Activated CD4-positive, alpha-beta T cell treated with anti-CD3 and anti-CD28 coated beads for 48 hours (primary cell): ENCODE data around the gene ZSWIM1.
A peak's percentile ranks its signal among the peaks of the same experiment; 100 is the strongest.

Experiments used
- DNase-seq: peaks from one replicate; pipeline ENCODE4 v3.0.0-alpha.2; 2020

The ZSWIM1 gene

DNA sequence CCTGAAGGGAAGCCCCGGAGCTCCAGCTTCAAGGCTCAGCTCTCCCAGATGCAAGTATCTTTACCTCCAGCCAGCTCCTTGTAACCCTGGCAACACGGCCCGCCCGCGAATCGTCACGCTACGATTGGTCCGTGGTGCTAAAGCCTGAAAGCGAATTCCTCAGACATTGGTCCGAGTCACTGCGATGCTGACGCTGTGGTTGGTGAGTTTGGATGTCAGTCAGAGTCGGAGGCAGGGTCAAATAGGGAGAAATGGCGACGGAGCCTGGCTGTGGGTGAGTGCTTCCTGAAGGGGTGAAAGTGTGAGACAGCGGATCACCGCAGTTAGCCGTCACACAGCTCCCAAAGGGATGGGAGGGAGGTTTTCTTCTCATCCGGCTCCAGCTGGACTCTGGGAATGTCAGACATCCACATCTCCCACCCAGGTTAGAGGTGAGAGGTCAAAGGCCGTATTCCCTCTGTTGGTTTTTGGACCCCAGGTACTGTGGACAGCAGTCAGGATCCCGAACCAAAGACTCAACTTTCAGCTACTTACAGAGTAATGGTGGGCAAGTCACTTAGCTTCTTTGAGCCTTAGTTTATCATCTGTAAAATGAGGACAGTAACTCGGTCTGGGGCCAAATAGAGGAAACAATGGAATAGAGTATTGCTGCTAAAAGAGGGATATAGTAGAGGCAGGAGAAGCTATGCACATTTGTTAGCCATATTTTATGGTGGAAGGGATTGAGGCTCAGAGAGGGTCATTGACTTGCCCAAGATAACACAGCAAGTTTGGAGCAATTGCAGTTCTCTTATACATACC, at the start of gene ZSWIM1:
Gene ZSWIM1 (plus strand): TSS at position 240 of the 801 bp plus-strand sequence. CDS start 1,366 bp downstream, outside the sequence.
- DNase-seq: peak; percentile 100

DNA sequence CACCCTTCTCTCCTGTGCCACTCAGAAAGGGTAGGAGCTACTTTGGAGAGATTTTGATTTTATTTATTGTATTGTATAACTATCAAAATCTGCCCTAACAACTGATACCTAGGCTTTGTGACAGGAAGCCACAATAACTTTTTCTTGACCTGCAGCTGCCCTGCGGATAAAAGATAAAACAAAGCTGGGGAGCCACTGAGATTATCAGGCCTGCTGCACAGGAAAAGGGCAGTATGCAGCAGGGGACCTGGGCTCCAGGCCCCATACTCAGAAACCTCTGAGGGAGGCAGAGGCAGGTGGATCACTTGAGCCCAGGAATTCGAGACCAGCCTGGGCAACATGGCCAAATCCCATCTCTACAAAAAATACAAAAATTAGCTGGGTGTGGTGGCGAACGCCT, 48.4 kb upstream of the ZSWIM1 start:
- no peak for DNase-seq

DNA sequence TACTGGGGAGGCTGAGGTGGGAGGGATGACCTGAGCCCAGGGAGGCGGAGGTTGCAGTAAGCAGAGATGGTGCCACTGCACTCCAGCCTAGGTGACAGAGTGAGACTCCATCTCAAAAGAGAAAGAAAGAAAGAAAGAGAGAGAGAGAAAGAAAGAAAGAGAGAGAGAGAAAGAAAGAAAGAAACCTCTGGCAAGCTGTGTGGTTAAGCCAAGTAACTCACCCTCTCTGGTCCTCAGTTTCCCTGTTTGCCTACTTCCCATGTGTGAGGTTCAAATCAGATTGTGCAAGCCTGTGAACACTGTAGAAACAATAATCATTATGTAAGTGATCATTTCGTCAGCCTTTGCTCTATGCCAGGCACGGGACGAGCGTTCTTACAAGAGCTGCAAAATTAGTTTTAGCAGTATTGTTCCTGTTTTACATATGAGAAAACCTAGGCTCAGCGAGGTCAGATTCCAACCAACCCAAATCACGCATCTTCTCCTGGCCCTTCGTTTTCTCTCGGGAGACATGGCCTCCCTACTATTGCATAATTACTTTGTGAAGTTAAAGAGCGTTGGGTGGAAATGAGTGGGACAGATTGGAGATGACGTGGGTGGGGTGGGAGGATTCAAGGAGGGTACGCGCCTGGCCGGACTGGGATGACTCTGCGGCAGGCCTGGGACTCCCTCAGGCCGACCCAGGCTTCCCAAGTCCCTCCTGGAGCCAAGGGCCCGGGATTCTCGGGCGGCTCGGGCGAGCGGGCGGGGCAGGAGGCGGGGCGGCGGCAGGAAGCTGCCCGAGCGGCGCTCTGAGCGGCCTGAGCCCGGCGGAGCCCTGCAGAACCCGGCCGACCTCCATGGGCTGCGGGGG, 47.8 kb upstream of the ZSWIM1 start, which contains the start of gene SNX21:
Gene SNX21 (plus strand): TSS at position 770 of the 853 bp plus-strand sequence. CDS start 121 bp downstream, outside the sequence.
- peak; percentile 32 for DNase-seq

DNA sequence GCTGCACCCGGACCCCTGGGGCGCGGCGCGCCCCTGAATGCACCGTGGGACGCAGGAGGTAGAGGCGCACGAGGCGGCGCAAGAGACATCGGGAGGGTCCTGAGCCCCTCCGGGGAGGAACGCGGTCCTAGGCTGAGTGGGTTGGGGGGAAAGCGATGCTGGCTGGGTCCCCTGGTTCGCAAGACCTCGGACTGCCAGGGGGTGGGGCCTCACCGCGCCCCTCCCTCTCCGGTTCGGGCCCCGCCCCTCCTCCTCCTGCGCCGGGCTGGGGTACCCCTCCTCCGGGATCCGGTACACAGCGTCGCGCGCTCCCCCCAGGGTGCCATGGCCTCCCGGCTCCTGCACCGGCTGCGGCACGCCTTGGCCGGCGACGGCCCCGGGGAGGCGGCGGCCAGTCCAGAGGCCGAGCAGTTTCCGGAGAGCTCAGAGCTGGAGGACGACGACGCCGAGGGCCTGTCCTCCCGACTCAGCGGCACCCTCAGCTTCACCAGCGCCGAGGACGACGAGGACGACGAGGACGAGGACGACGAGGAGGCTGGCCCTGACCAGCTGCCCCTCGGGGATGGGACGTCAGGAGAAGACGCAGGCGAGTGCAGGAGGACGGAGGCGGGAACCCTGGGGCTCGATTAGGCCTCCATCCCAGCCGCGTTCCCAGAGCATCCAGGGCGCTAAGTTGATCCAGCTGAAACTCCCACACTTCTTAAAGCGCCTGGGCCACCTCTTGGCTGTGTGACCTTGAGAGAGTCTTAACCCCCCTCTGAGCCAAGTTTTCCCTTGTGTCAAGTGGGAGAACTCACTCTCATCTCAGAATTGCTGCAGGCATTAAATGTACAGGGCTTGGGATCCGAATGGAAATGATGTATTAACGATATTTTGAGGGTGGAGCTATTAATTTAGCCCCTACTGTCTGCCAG, 46.9 kb upstream of the ZSWIM1 start:
- DNase-seq: peak; percentile 54

DNA sequence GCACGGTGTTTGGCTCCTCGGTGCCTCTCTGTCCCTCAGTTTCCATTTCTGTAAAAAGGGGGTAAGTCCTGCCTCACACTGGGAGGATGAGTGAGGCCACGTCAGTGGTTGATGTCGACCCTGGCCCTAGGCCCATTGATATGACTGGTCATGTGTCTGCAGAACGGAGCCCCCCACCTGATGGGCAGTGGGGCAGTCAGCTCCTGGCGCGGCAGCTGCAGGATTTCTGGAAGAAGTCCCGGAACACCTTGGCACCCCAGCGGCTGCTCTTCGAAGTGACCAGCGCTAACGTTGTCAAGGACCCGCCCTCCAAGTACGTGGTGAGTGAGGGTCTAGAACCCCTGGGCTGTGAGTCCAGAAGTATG, 46.2 kb upstream of the ZSWIM1 start:
- DNase-seq: no peak

DNA sequence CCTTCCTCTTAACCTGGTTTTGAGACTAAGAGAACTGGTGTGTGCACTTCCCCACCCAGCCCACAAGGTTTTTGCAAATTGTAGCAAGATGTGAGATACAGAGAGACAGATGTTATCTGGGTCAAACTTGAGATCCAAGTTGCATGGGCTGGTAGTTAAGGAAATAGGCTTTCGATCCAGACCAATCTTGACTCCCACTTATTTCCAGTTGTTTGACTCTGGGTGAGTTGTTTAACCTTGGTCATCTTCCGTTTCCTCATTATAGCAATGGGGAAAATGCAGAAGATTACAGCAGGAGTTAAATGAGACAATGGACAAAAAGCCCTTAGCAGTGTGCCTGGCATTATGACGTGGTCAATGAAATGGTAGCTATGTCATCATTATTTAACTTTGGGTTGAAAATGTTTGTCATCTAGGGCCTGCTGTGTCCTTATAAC, 45.7 kb upstream of the ZSWIM1 start:
- no peak for DNase-seq

DNA sequence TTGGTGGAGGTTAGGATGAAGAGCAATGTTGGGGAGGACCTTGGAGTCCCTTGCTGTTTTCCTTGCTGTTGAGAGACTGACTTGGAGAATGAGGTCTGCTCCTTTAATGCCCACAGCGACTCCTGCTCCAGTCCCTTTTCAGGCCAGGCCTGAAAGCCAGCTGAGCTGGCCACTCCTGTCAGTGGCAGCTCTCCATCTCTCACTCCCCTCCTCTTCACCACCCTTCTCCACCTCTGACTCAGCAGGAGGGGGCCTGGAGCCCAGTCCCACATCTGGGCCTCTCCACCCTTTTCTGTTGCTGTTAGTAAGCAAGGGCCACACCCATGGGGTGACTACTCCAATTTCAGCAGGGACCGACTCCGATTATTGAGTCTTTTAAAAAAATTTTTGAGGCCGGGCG, 45.2 kb upstream of the ZSWIM1 start:
- no peak for DNase-seq

DNA sequence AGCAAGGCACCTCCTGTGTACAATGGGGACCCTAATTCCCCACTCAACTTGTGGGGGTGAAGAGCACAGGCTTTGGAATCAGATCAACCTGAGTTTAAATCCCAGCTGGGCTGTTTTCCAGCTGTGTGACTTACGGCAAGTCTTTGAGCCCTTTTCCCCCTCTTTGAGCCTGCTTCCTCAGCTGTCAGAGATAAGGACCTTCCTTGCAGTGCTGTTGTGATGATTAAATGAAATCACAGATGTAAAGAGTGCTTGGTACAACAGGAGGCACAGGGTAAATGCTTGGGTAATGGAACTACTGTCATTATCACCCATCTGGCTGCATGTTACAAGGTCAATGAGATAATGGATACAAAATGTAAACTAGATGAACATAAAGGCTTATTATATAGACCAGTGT, 44.2 kb upstream of the ZSWIM1 start:
- DNase-seq: no peak

DNA sequence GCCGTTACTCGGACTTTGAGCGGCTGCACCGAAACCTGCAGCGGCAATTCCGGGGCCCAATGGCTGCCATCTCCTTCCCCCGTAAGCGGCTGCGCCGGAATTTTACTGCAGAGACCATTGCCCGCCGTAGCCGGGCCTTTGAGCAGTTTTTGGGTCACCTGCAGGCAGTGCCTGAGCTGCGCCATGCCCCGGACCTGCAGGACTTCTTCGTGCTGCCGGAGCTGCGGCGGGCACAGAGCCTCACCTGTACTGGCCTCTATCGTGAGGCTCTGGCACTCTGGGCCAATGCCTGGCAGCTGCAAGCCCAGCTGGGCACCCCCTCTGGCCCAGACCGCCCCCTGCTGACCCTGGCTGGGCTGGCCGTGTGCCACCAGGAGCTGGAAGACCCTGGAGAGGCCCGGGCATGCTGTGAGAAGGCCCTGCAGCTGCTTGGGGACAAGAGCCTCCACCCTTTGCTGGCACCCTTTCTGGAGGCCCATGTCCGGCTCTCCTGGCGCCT, 40.3 kb upstream of the ZSWIM1 start:
- no peak for DNase-seq

DNA sequence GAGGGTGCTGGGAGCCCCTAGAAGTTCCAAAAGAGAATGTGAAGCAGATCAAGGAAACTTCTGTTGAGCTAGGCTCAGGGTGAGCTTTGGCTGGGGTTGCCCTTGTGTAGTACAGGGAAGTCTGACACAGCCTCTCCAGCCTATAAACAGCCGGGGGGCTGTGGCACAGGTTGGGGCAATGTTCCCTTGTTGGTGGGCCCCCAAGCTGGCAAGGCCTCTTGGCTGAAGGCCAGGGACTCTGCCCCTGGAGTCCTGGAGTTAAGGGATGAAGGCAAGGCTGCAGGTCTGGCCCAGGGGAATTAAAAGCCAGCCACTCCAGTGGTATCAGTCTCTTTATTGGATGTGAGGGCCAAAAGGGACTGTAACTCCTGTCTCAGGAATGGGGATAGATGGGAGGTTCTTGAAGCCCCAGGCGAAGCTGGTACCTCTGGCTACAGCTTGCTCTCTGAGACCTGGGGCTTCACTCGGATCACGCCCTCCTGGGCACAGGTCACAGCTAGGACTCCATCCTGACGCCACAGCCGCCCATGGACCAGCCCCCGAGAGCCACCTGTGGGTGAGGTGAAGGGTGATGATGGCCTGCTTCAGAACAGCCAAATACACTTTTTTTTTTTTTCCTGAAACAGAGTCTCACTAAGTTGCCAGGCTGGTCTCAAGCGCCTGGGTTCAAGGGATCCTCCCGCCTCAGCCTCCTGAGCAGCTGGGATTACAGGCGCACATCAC, 39.5 kb upstream of the ZSWIM1 start:
- DNase-seq: no peak

DNA sequence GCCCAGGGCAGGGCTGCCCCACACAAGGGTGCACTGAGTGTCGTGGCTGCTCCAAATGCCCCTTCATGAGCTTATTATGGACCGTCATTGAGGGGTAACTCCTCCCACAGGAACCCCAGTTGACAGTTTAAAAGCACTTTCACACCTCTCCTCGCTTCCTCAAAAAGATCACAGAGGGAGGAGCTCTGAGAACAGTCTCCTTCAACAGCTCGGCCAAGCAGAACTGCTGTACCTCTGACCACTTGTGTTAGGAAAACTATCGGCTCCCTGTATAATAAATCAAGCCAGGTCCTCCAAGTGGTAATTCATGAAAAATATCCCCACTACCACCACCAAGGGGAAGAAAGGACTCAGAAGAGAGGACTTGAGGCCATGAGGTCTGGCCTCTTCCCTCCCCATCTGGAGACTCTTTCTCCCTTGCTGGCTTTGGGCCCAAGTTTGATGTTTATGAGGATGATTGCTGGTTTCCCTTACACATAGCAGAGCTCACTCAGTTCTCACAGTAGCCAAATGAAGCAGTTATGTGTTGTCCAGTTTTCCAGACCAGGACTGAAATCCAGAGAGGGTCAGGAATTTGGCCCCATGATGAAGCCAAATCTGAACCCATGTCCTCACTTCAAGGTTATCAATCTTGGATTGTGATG, 38.7 kb upstream of the ZSWIM1 start:
- no peak for DNase-seq

DNA sequence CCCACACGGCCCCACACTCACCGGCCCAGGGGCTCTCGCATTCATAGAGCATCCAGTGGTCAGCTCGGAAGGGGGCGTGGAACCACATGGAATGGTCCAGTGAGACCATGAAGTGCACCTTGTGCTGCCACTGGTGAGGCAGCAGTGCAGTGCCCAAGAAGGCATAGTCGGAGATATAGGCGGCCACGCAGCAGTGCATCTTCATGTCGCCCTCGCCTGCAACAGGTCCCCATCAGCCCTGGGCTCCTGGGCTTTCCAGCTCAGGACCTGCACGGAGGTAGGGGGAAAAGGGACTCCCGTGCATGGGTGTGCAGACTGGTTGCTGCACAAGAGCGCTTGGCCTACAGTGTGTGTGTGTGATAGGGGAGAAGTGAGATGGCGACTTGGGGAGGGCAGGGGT, 37.5 kb upstream of the ZSWIM1 start:
- DNase-seq: no peak

DNA sequence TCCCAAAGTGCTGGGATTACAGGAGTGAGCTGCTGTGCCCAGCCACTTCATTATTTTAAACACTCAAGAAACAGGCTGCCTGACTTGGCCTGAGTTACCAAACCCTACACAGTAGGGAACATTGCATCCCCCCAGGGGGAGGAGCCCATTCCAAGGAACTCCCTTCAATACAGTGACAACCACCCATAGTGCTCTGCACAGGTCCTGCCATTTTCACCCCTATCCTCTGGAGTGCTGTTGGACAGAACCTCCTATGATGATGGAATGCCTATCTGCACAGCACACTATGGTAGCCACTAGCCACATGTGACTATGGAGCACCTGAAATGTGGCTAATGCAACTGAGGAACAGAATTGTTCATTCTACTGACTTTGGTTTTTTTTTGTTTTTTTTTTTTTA, 35.6 kb upstream of the ZSWIM1 start:
- no peak for DNase-seq

DNA sequence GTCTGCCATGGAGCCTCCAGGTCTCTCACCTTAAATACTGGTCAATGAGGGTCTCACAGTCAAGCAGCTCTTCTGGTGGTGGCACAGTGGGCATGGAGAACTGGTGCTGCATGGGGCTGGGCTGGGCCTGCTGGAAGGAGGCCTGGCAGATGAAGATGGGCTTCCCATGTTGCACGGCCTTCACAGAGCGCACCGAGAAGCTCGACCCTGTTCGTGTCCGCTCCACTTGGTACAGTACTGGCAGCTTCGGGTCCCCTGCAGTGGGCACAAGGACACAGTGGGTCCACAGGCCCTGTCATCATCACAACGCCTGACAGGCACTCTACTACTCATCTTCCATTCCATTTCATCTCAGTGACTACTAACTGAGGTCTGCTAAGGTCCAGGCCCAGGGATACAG, 32.6 kb upstream of the ZSWIM1 start:
- DNase-seq: no peak

DNA sequence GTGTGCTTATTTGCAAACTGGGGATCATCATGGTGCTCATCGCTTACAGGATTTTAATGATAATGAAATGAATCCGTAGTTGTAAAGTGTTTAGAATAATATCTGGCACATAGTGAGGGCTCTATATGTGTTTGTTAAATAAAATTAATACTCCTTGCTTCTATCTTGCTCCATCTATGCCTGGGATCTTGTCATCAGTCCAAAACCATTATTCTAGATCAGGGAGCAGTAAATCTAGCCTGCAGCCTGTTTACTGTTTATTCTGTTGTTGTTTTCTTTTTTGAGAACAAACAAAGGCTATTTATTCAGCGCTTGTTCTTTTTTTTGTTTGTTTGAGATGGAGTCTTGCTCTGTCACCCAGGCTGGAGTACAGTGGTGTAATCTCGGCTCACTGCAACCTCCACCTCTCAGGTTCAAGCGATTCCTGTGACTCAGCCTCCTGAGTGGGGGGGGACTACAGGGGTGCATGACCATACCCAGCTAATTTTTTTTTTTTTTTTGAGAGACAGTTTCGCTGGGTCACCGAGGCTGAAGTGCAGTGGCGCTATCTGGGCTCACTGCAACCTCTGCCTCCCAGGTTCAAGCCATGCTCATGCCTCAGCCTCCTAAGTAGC, 32.0 kb upstream of the ZSWIM1 start:
- DNase-seq: no peak

DNA sequence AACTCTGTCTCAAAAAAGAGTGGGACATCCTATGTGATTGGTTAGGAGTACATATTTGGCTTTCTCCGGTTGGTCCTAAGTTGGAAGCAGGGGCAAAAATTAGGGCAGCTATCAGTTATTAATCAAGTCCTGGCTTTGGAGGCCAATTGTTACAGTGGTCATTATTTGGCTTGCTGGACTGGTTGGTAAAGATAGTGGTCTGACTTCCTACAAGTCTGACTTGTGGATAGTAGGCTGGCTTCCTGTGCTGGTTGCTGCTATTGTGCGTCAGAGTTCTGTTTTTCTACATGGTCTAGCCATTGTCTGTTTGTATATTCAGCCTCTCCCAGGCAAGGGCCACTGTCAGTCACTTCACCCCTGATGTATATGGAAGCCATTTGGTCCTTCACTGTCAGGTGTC, 30.8 kb upstream of the ZSWIM1 start:
- DNase-seq: no peak

DNA sequence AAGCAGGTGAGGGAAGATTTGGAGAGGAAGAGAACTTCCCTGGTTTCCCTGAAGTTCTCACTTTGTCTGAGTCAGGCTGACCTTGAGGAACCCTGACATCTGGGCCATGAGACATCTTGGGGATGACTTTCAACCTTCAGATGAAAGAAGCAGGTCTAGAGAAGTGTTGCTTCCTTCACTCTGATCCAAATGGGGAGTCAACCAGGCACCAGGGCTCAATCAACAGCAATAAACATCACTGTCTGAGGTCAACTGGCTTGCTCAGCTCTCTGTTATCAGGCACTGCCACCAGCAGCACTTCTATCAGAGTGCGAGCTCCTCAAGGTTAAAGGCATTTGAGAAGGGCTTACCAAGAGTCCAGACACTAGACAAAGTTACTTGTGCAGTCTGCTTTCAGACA, 30.1 kb upstream of the ZSWIM1 start:
- no peak for DNase-seq

DNA sequence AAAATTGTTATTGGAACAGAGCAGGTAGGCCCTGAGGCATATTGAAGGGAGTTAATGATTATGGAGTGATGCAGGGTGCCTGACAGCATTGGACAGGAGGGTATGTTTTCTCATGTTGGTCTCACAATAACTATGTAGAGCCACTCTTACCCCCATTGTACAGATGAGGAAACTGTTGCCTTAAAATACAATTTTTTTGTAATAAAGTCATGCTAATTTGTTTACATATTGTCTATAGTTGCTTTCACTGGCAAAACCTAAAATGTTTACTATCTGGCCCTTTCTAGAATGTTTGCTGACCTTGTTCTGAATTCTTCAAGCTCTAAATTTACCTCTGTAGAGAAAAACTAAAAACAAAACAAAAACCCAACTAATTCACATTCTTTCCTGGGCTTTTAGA, 29.5 kb upstream of the ZSWIM1 start:
- no peak for DNase-seq

DNA sequence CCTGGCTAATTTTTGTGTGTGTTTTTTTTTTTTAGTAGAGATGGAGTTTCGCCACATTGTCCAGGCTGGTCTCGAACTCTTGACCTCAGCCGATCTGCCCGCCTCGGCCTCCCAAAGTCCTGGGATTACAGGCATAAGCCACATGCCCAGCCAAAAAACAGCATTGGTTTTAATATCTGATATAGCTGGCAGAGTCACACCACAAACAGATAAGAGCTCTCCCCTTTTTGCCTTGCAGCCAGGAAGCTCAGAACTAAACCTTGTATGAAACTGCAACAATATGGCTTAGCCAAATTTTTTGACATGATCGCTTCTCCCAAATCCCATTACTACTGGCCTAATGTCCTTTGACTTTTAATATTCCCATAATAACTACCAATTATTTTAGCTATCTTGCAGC, 28.7 kb upstream of the ZSWIM1 start:
- DNase-seq: no peak

DNA sequence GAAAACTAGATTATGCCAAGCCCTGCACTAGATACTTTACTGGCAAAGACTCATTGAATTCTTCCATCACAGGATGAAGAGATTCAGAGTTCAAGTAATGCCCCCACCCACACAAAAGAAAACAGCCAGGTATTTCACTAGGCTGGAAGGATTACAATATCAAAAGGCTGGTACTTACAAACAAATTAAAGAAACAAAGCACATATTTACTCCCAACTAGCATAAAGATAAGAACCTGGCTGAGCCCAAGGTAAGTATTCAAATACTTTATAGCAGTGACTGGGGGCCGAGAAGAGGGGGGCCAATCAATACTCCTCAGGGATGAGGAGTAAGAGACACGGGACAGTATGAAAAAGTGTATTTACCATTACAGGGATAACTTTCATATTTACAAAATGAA, 27.5 kb upstream of the ZSWIM1 start:
- no peak for DNase-seq
